ENCODE results near the gene MPZL3.

The MPZL3 gene

GRCh38 chr11:118251858-118252652, at the start of gene MPZL3:
Gene MPZL3, minus strand, starts transcription at chr11:118252365. Its CDS starts 71 bp downstream, at chr11:118252294.
- DNase-seq (ENCODE audit: low read depth) = no peak

- no peak for DNase-seq (ENCODE audit: low read depth)
Measured at GRCh38 chr11:118301600-118302195, 49.5 kb upstream of the MPZL3 start.

GRCh38 chr11:118295815-118296454, 43.8 kb upstream of the MPZL3 start:
- no peak for DNase-seq (ENCODE audit: low read depth)

- no peak for DNase-seq (ENCODE audit: low read depth)
Measured at GRCh38 chr11:118295199-118295598, 43.0 kb upstream of the MPZL3 start.

- DNase-seq (ENCODE audit: low read depth) = no peak
Measured at GRCh38 chr11:118294053-118294452, 41.9 kb upstream of the MPZL3 start.

GRCh38 chr11:118291477-118292135, 39.4 kb upstream of the MPZL3 start:
- DNase-seq (ENCODE audit: low read depth) = no peak

GRCh38 chr11:118290923-118291322, 38.8 kb upstream of the MPZL3 start:
- DNase-seq (ENCODE audit: low read depth) = no peak

GRCh38 chr11:118289401-118289800, 37.2 kb upstream of the MPZL3 start:
- DNase-seq (ENCODE audit: low read depth) = no peak

GRCh38 chr11:118287006-118287405, 34.8 kb upstream of the MPZL3 start:
- DNase-seq (ENCODE audit: low read depth) = no peak

- no peak for DNase-seq (ENCODE audit: low read depth)
Measured at GRCh38 chr11:118286545-118286944, 34.4 kb upstream of the MPZL3 start.

GRCh38 chr11:118283756-118284350, 31.7 kb upstream of the MPZL3 start:
- no peak for DNase-seq (ENCODE audit: low read depth)

GRCh38 chr11:118283037-118283636, 31.0 kb upstream of the MPZL3 start:
- no peak for DNase-seq (ENCODE audit: low read depth)

GRCh38 chr11:118282606-118283005, 30.4 kb upstream of the MPZL3 start:
- DNase-seq (ENCODE audit: low read depth) = no peak

GRCh38 chr11:118281284-118281683, 29.1 kb upstream of the MPZL3 start:
- no peak for DNase-seq (ENCODE audit: low read depth)

GRCh38 chr11:118277312-118277711, 25.1 kb upstream of the MPZL3 start:
- DNase-seq (ENCODE audit: low read depth) = no peak

GRCh38 chr11:118276422-118276821, 24.3 kb upstream of the MPZL3 start:
- no peak for DNase-seq (ENCODE audit: low read depth)

- DNase-seq (ENCODE audit: low read depth) = no peak
Measured at GRCh38 chr11:118275176-118275575, 23.0 kb upstream of the MPZL3 start.

GRCh38 chr11:118274186-118274585, 22.0 kb upstream of the MPZL3 start:
- DNase-seq (ENCODE audit: low read depth) = no peak

GRCh38 chr11:118272001-118272400, 19.8 kb upstream of the MPZL3 start:
- DNase-seq (ENCODE audit: low read depth) = no peak

GRCh38 chr11:118267486-118267885, 15.3 kb upstream of the MPZL3 start:
- no peak for DNase-seq (ENCODE audit: low read depth)

- no peak for DNase-seq (ENCODE audit: low read depth)
Measured at GRCh38 chr11:118265954-118266353, 13.8 kb upstream of the MPZL3 start.

Measured in non-pigmented ciliary epithelial cell (primary cell).